ENCODE results near the gene COPS9.

COPS9 gene

GRCh38 chr2:240132651-240132980 is 3.5 kb downstream of the COPS9 start:
- no peak for DNase-seq

- DNase-seq = no peak
These were observed 4.0 kb downstream of the COPS9 start for GRCh38 chr2:240131941-240132650.

GRCh38 chr2:240131296-240131695 is 4.8 kb downstream of the COPS9 start:
- no peak for DNase-seq

GRCh38 chr2:240130393-240131195 is 5.5 kb downstream of the COPS9 start:
- no peak for DNase-seq

GRCh38 chr2:240129731-240130392 is 6.2 kb downstream of the COPS9 start:
- DNase-seq = no peak

- DNase-seq = no peak
These were observed 6.8 kb downstream of the COPS9 start for GRCh38 chr2:240129311-240129710.

- DNase-seq = no peak
These were observed 7.4 kb downstream of the COPS9 start for GRCh38 chr2:240128608-240129145.

GRCh38 chr2:240127911-240128607 is 8.0 kb downstream of the COPS9 start:
- no peak for DNase-seq

- DNase-seq = no peak
These were observed 8.8 kb downstream of the COPS9 start for GRCh38 chr2:240127191-240127750.

- DNase-seq = no peak
These were observed 9.4 kb downstream of the COPS9 start for GRCh38 chr2:240126731-240127130.

GRCh38 chr2:240125742-240126141 is 10.4 kb downstream of the COPS9 start:
- DNase-seq = no peak

GRCh38 chr2:240124651-240125030 is 11.5 kb downstream of the COPS9 start:
- no peak for DNase-seq

GRCh38 chr2:240123821-240124650 is 12.1 kb downstream of the COPS9 start:
- DNase-seq = no peak

GRCh38 chr2:240121675-240122074 is 14.4 kb downstream of the COPS9 start:
- no peak for DNase-seq

- DNase-seq = no peak
These were observed 14.9 kb downstream of the COPS9 start for GRCh38 chr2:240121190-240121589.

- DNase-seq = no peak
These were observed 21.9 kb downstream of the COPS9 start for GRCh38 chr2:240114233-240114632.

- no peak for DNase-seq
These were observed 23.0 kb downstream of the COPS9 start for GRCh38 chr2:240112914-240113690.

- no peak for DNase-seq
These were observed 24.9 kb downstream of the COPS9 start for GRCh38 chr2:240111253-240111652.

- DNase-seq = no peak
These were observed 26.7 kb downstream of the COPS9 start for GRCh38 chr2:240109386-240109785.

GRCh38 chr2:240107477-240107796 is 28.7 kb downstream of the COPS9 start:
- DNase-seq = no peak

Measured in 8988T (cell line).